GM12878 (cell line): ENCODE results near the gene RPS6KA2. TPM values are rescaled to one million over a fixed set of nuclear protein-coding genes. Genes with fewer than 3 reads are reported as not detected.

ENCODE experiments used
- ATAC-seq: fragments of 200-7000 bp; cut with Tn5 transposase; 3 replicates; pipeline ENCODE4 v1.9.1; 2020; ENCODE audit warnings: mild to moderate bottlenecking, moderate library complexity
- BruUV-seq: library from RNA; stranded (reverse); fragments of 400-500 nt; replicated peaks from 2 replicates; lab custom pipeline; 2021; lab: Mats Ljungman, UMichigan
- CTCF ChIA-PET: fragments of 300-600 bp; sonication (Branson Sonifier 250); formaldehyde crosslinking; extraction: SDS; loops from one replicate; lab custom pipeline; 2021; ENCODE audit warnings: inconsistent platforms; lab: Yijun Ruan, JAX
- POLR2A ChIA-PET: fragments of 350-600 bp; formaldehyde crosslinking; extraction: SDS; loops from one replicate; lab custom pipeline; 2021; ENCODE audit warnings: inconsistent platforms; lab: Charles Lee
- RAD21 ChIA-PET: fragments of 300-600 bp; sonication (Branson Sonifier 250); formaldehyde crosslinking; loops from one replicate; lab custom pipeline; 2023; ENCODE audit warnings: antibody characterized with exemption; ENCODE audit not compliant: unreplicated experiment; lab: Charles Lee
- SMC1A ChIA-PET: fragments of 300-600 bp; sonication (Branson Sonifier 250); formaldehyde crosslinking; loops from one replicate; lab custom pipeline; 2023; ENCODE audit not compliant: unreplicated experiment, uncharacterized antibody; lab: Charles Lee
- DNase-seq: peaks from one replicate; pipeline ENCODE4 v3.0.0-alpha.2; 2011; ENCODE audit warnings: low read depth, low spot score
- FAIRE-seq: peaks from 3 replicates; lab custom pipeline; 2011; peaks lifted over from hg19 to GRCh38; lab: Jason Lieb, UNC
- H2AFZ ChIP-seq: 2 replicates; pipeline ENCODE4 v1.6.0; 2011; ENCODE audit warnings: low read depth, low read length, control low read depth; ENCODE audit not compliant: control insufficient read depth
- H3K27ac ChIP-seq: 2 replicates; pipeline ENCODE4 v1.5.1; 2011; ENCODE audit warnings: control low read depth; ENCODE audit not compliant: control insufficient read depth, insufficient read depth
- H3K27me3 ChIP-seq, 2 experiments: replicated peaks in 1 of 2; 2 replicates each; pipeline versions ENCODE4 v1.6.0 to v1.6.1; 2011; ENCODE audit warnings: low read length in 1 of 2; ENCODE audit not compliant: control insufficient read depth in 2 of 2, insufficient read depth in 2 of 2
- H3K36me3 ChIP-seq, 2 experiments: 2 replicates each; pipeline ENCODE4 v1.5.1; 2011; ENCODE audit warnings: low read length in 1 of 2; ENCODE audit not compliant: control insufficient read depth in 2 of 2, insufficient read depth in 2 of 2
- H3K4me1 ChIP-seq: 2 replicates; pipeline ENCODE4 v1.6.1; 2011; ENCODE audit warnings: mild to moderate bottlenecking, low read length, moderate library complexity, mixed read lengths; ENCODE audit not compliant: control insufficient read depth, insufficient read depth
- H3K4me2 ChIP-seq: 2 replicates; pipeline ENCODE4 v1.6.0; 2011; ENCODE audit warnings: control low read depth; ENCODE audit not compliant: control insufficient read depth, insufficient read depth
- H3K4me3 ChIP-seq: fragments of 200-600 bp; sonication (generic); 2 replicates; pipeline ENCODE4 v1.5.1; 2016
- H3K79me2 ChIP-seq: 2 replicates; pipeline ENCODE4 v1.6.0; 2011; ENCODE audit warnings: low read length; ENCODE audit not compliant: control insufficient read depth, insufficient read depth
- H3K9ac ChIP-seq: 2 replicates; pipeline ENCODE4 v1.8.0; 2011; ENCODE audit warnings: low read length, control low read depth, mixed read lengths; ENCODE audit not compliant: control insufficient read depth, insufficient read depth
- H3K9me3 ChIP-seq: replicated peaks from 3 replicates; pipeline ENCODE4 v1.5.1; 2011; ENCODE audit warnings: mild to moderate bottlenecking, low read length; ENCODE audit not compliant: control insufficient read depth, insufficient read depth
- H4K20me1 ChIP-seq: 2 replicates; pipeline ENCODE4 v1.6.0; 2011; ENCODE audit not compliant: control insufficient read depth, insufficient read depth
- CBX3 ChIP-seq: fragments of 200-600 bp; sonication (generic); IDR thresholded peaks from 2 replicates; pipeline ENCODE4 v1.6.1; 2016; ENCODE audit warnings: low read depth, borderline replicate concordance
- GATAD2B ChIP-seq: fragments of 450-650 bp; conservative IDR thresholded peaks from 2 replicates; pipeline ENCODE4 v1.6.1; 2017; ENCODE audit warnings: low read depth, mild to moderate bottlenecking, moderate library complexity
- IKZF1 ChIP-seq: fragments of 450-650 bp; conservative IDR thresholded peaks from 2 replicates; pipeline ENCODE4 v1.6.1; 2017; ENCODE audit warnings: antibody characterized with exemption, mild to moderate bottlenecking
- IRF4 ChIP-seq: IDR thresholded peaks from 2 replicates; pipeline ENCODE4 v1.6.1; 2011; ENCODE audit warnings: low read depth, low read length
- LARP7 ChIP-seq: fragments of 450-650 bp; IDR thresholded peaks from 2 replicates; pipeline ENCODE4 v1.6.1; 2017; ENCODE audit warnings: mild to moderate bottlenecking
- POU2F2 ChIP-seq: IDR thresholded peaks from 3 replicates; pipeline ENCODE4 v1.6.1; 2011; ENCODE audit warnings: low read depth, mild to moderate bottlenecking, low read length, borderline replicate concordance
- PRDM15 ChIP-seq: fragments of 450-650 bp; formaldehyde crosslinking; IDR thresholded peaks from 2 replicates; pipeline ENCODE4 v1.4.0; 2020; ENCODE audit warnings: mild to moderate bottlenecking, moderate library complexity
- SIX5 ChIP-seq: IDR thresholded peaks from 2 replicates; pipeline ENCODE4 v1.6.1; 2011; ENCODE audit warnings: mild to moderate bottlenecking, low read depth, low read length, moderate library complexity; ENCODE audit not compliant: severe bottlenecking
- SMARCA5 ChIP-seq: fragments of 450-650 bp; IDR thresholded peaks from 2 replicates; pipeline ENCODE4 v1.6.1; 2017; ENCODE audit warnings: mild to moderate bottlenecking
- TBL1XR1 ChIP-seq: IDR thresholded peaks from 2 replicates; pipeline ENCODE4 v1.6.1; 2012; ENCODE audit warnings: low read depth, low read length, improper control_type of control experiment
- WRNIP1 ChIP-seq: IDR thresholded peaks from 2 replicates; pipeline ENCODE4 v1.6.1; 2011; ENCODE audit warnings: low read depth, low read length, improper control_type of control experiment, borderline replicate concordance
- ZNF24 ChIP-seq: fragments of 450-650 bp; IDR thresholded peaks from 2 replicates; pipeline ENCODE4 v1.6.1; 2017; ENCODE audit warnings: antibody characterized with exemption, mild to moderate bottlenecking
- WGBS: methylation state at CpG from one replicate; pipeline ENCODE4 v1.1.6; 2016; ENCODE audit warnings: low lambda C conversion rate; ENCODE audit not compliant: insufficient replicate concordance, insufficient coverage; ENCODE audit errors: missing lambda C conversion rate; 5-methylcytosine and 5-hydroxymethylcytosine counted together
- in situ Hi-C: fragments of 300-500 bp; cut with MboI; formaldehyde crosslinking; loops from 9 replicates; pipeline ENCODE4 v1.14.3; 2018; ENCODE audit warnings: mixed read lengths
- intact Hi-C: fragments of 100-400 bp; cut with micrococcal nuclease; formaldehyde crosslinking; loops from one replicate; pipeline ENCODE4 v1.14.2; 2022; ENCODE audit not compliant: unreplicated experiment
- polyA plus RNA-seq, 11 experiments: library from polyadenylated mRNA; depleted of rRNA in 4 of 11; unstranded in 6 of 11; stranded (reverse) in 5 of 11; fragments of >200 nt; fragmentation: Nextera tagmentation in 4 of 11; fragmentation: Illumina TruSeq in 1 of 11; extraction: Ambion mirVana in 4 of 11; extraction: Trizol in 1 of 11; gene quantifications; 1 replicate in 1 of 11; 2 replicates in 10 of 11; pipeline versions ENCODE4 v1.2.1 to v1.2.3, GENCODE V29; 2011 to 2016; ENCODE audit warnings: inconsistent platforms in 2 of 11, missing spikeins in 2 of 11, low read depth in 1 of 11
- total RNA-seq, 4 experiments: library from RNA; depleted of rRNA in 3 of 4; stranded (reverse); fragments of >200 nt in 3 of 4; fragmentation: Illumina TruSeq in 1 of 4; extraction: Trizol in 1 of 4; gene quantifications; 2 replicates each; pipeline versions ENCODE4 v1.2.1 to v1.2.3, GENCODE V29; 2013 to 2021
- TF ChIP-seq, protein P1 (sequence below): fragments of 150-350 bp; IDR thresholded peaks from 2 replicates; pipeline ENCODE4 v1.6.1; 2016; ENCODE audit warnings: low read depth, low read length

The RPS6KA2 gene
- total and polyA plus RNA-seq, 10 of the 15 experiments (the other 5 are each of a cell fraction or from before 2014, with no cell fraction given): 0.02 to 1.0 (median 0.22) TPM; not detected in 1

DNA sequence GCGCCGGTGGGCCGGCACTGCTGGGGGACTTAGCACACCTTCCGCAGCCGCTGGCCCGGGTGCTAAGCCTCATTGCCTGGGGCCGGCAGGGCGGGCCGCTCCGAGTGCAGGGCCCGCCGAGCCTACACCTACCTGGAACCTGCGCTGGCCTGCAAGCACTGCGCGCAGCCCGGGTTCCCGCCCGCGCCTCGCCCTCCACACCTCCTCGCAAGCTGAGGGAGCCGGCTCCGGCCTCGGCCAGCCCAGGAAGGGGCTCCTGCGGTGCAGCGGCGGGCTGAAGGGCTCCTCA is 233.6 kb downstream of the RPS6KA2 start:
- no peaks in the 10 kb centered on the region for H3K9me3 ChIP-seq
- no peak for ATAC-seq
- no peaks in the 10 kb centered on the region for H3K27me3 ChIP-seq
- intact Hi-C loops: no loop called here
- H3K4me3 ChIP-seq: no peak overlapping the region
- no peaks in the 10 kb centered on the region for H3K36me3 ChIP-seq
- no peak overlapping the region for H2AFZ ChIP-seq
- H3K4me1 ChIP-seq: no peaks in the 10 kb centered on the region
- no TSS peak for BruUV-seq
- WGBS: 61% methylated on average over 27 of the region's 27 CpGs
- H3K9ac ChIP-seq: no peak overlapping the region
- RAD21 ChIA-PET: interaction anchor here (1.4 to 2.0 kb wide), 3 partner anchors 13 to 117 kb away, joined by 4 to 7 read pairs (median 5); no protein-coding TSS in a partner anchor
- SMC1A ChIA-PET: interaction anchor here (1.0 to 2.8 kb wide), 5 partner anchors 10 to 286 kb away, joined by 3 to 14 read pairs (median 4); no protein-coding TSS in a partner anchor
- CTCF ChIA-PET: interaction anchor here (1.0 to 12.2 kb wide), 4 partner anchors 80 to 117 kb away, joined by 3 to 317 read pairs (median 10); partner anchors contain the start of gene PRR18
- in situ Hi-C loops: no loop called here
- H4K20me1 ChIP-seq: no peaks in the 10 kb centered on the region
- no peak for DNase-seq
- POLR2A ChIA-PET: no interaction called here
- H3K4me2 ChIP-seq: no peak overlapping the region
- no peak for FAIRE-seq
- H3K27ac ChIP-seq: no peak overlapping the region
- H3K79me2 ChIP-seq: no peaks in the 10 kb centered on the region
- TF ChIP-seq PRDM15 (CRISPR knock-in tag) (no peak), SMARCA5 (no peak), ZNF24 (no peak), SIX5 (no peak), LARP7 (no peak), TBL1XR1 (no peak), POU2F2 (no peak), IRF4 (no peak), IKZF1 (no peak), WRNIP1 (no peak), CBX3 (no peak), GATAD2B (no peak)
- TF ChIP-seq, protein P1, sequence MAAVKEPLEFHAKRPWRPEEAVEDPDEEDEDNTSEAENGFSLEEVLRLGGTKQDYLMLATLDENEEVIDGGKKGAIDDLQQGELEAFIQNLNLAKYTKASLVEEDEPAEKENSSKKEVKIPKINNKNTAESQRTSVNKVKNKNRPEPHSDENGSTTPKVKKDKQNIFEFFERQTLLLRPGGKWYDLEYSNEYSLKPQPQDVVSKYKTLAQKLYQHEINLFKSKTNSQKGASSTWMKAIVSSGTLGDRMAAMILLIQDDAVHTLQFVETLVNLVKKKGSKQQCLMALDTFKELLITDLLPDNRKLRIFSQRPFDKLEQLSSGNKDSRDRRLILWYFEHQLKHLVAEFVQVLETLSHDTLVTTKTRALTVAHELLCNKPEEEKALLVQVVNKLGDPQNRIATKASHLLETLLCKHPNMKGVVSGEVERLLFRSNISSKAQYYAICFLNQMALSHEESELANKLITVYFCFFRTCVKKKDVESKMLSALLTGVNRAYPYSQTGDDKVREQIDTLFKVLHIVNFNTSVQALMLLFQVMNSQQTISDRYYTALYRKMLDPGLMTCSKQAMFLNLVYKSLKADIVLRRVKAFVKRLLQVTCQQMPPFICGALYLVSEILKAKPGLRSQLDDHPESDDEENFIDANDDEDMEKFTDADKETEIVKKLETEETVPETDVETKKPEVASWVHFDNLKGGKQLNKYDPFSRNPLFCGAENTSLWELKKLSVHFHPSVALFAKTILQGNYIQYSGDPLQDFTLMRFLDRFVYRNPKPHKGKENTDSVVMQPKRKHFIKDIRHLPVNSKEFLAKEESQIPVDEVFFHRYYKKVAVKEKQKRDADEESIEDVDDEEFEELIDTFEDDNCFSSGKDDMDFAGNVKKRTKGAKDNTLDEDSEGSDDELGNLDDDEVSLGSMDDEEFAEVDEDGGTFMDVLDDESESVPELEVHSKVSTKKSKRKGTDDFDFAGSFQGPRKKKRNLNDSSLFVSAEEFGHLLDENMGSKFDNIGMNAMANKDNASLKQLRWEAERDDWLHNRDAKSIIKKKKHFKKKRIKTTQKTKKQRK: no peak
